GM19463 (cell line): ENCODE data around the gene SHISAL1.

ENCODE experiments used
- ATAC-seq: cut with Tn5 transposase; IDR thresholded peaks from one replicate; pipeline ENCODE4 v1.9.1; 2021; ENCODE audit warnings: mild to moderate bottlenecking, moderate library complexity; ENCODE audit not compliant: unreplicated experiment

Gene SHISAL1

GRCh38 chr22:44197271-44197670 is 115.5 kb downstream of the SHISAL1 start:
- no peak for ATAC-seq

- ATAC-seq: no peak
Measured at GRCh38 chr22:44196731-44197131, 116.0 kb downstream of the SHISAL1 start.

- no peak for ATAC-seq
Measured at GRCh38 chr22:44196241-44196640, 116.5 kb downstream of the SHISAL1 start.

- no peak for ATAC-seq
Measured at GRCh38 chr22:44195189-44195871, 117.4 kb downstream of the SHISAL1 start.

GRCh38 chr22:44194569-44194968 is 118.2 kb downstream of the SHISAL1 start:
- ATAC-seq: no peak
